GM23338 (cell line): ENCODE results near the gene NTMT1. TPM values are rescaled to one million over a fixed set of nuclear protein-coding genes. Genes with fewer than 3 reads are reported as not detected.
A peak's percentile ranks its signal among the peaks of the same experiment; 100 is the strongest.

Experiments used
- ATAC-seq: fragments of 200-7000 bp; cut with Tn5 transposase; 3 replicates; pipeline ENCODE4 v1.9.1; 2020
- DNase-seq: peaks from one replicate; pipeline ENCODE4 v3.0.0-alpha.2; 2015; ENCODE audit warnings: low spot score
- H2AFZ ChIP-seq: fragments of 200-600 bp; sonication (generic); 2 replicates; pipeline ENCODE4 v1.8.0; 2016; ENCODE audit warnings: antibody characterized with exemption, mild to moderate bottlenecking, moderate library complexity
- H3F3A ChIP-seq: fragments of 200-600 bp; sonication (generic); replicated peaks from 2 replicates; pipeline ENCODE4 v1.8.0; 2017; ENCODE audit warnings: antibody characterized with exemption, mixed run types, low read depth
- H3K27ac ChIP-seq: fragments of 200-600 bp; sonication (generic); 2 replicates; pipeline ENCODE4 v1.6.1; 2016; ENCODE audit warnings: low read depth
- H3K27me3 ChIP-seq: fragments of 200-600 bp; sonication (generic); 2 replicates; pipeline ENCODE4 v1.8.0; 2016; ENCODE audit warnings: mild to moderate bottlenecking, mixed run types, moderate library complexity; ENCODE audit not compliant: insufficient read depth
- H3K36me3 ChIP-seq: fragments of 200-600 bp; sonication (generic); 2 replicates; pipeline ENCODE4 v1.8.0; 2016; ENCODE audit warnings: mild to moderate bottlenecking; ENCODE audit not compliant: insufficient read depth
- H3K4me1 ChIP-seq: fragments of 200-600 bp; sonication (generic); 2 replicates; pipeline ENCODE4 v1.8.0; 2016; ENCODE audit warnings: mild to moderate bottlenecking, moderate library complexity; ENCODE audit not compliant: insufficient read depth
- H3K4me2 ChIP-seq: fragments of 200-600 bp; sonication (generic); 2 replicates; pipeline ENCODE4 v1.7.1; 2017; ENCODE audit warnings: mixed run types
- H3K4me3 ChIP-seq: fragments of 200-600 bp; sonication (generic); 2 replicates; pipeline ENCODE4 v1.6.1; 2016; ENCODE audit warnings: mixed run types
- H3K79me2 ChIP-seq: fragments of 200-600 bp; sonication (generic); replicated peaks from 2 replicates; pipeline ENCODE4 v1.8.0; 2017; ENCODE audit warnings: mild to moderate bottlenecking; ENCODE audit not compliant: insufficient read depth
- H3K9me2 ChIP-seq: fragments of 200-600 bp; sonication (generic); 2 replicates; pipeline ENCODE4 v1.8.0; 2017; ENCODE audit not compliant: insufficient read depth
- H4K20me1 ChIP-seq: fragments of 200-600 bp; sonication (generic); replicated peaks from 2 replicates; pipeline ENCODE4 v1.8.0; 2017; ENCODE audit warnings: mild to moderate bottlenecking; ENCODE audit not compliant: insufficient read depth
- H3K27ac Mint-ChIP-seq: 2 replicates; pipeline ENCODE4 v1.8.0; 2020; ENCODE audit warnings: inconsistent platforms, mild to moderate bottlenecking, moderate library complexity, mixed read lengths
- H3K27me3 Mint-ChIP-seq: 3 replicates; pipeline ENCODE4 v1.8.0; 2022; ENCODE audit warnings: low read depth, mild to moderate bottlenecking, moderate library complexity, mixed read lengths, inconsistent platforms; ENCODE audit not compliant: insufficient read depth, poor library complexity
- H3K36me3 Mint-ChIP-seq: 3 replicates; pipeline ENCODE4 v1.8.0; 2021; ENCODE audit warnings: low read depth, mild to moderate bottlenecking, inconsistent platforms, moderate library complexity, mixed read lengths
- H3K4me1 Mint-ChIP-seq: 3 replicates; pipeline ENCODE4 v1.8.0; 2020; ENCODE audit warnings: mild to moderate bottlenecking, inconsistent platforms, mixed read lengths
- H3K4me3 Mint-ChIP-seq: 3 replicates; pipeline ENCODE4 v1.8.0; 2021; ENCODE audit warnings: moderate library complexity, mild to moderate bottlenecking, inconsistent platforms, mixed read lengths
- H3K9me3 Mint-ChIP-seq: 3 replicates; pipeline ENCODE4 v1.8.0; 2020; ENCODE audit warnings: moderate library complexity, mild to moderate bottlenecking, inconsistent platforms, mixed read lengths
- EZH2 ChIP-seq: fragments of 200-600 bp; sonication (generic); IDR thresholded peaks from one replicate; pipeline ENCODE4 v1.8.0; 2017; ENCODE audit warnings: antibody characterized with exemption, mild to moderate bottlenecking, low read depth; ENCODE audit not compliant: unreplicated experiment
- EZH2phosphoT487 ChIP-seq: fragments of 200-600 bp; sonication (generic); IDR thresholded peaks from one replicate; pipeline ENCODE4 v1.8.1; 2018; ENCODE audit warnings: antibody characterized with exemption; ENCODE audit not compliant: unreplicated experiment
- POLR2AphosphoS5 ChIP-seq: IDR thresholded peaks from 2 replicates; pipeline ENCODE4 v1.6.1; 2016; ENCODE audit warnings: antibody characterized with exemption, low read depth
- STAT1 ChIP-seq: IDR thresholded peaks from one replicate; pipeline ENCODE4 v1.6.1; 2016; ENCODE audit warnings: antibody characterized with exemption; ENCODE audit not compliant: unreplicated experiment
- ZNF462 ChIP-seq: fragments of 250-450 bp; sonication (Bioruptor Pico); IDR thresholded peaks from 2 replicates; pipeline ENCODE4 v1.5.0; 2020; ENCODE audit warnings: mild to moderate bottlenecking, moderate library complexity
- polyA plus RNA-seq: library from polyadenylated mRNA; unstranded; fragments of >200 nt; fragmentation: Nextera tagmentation; extraction: Ambion mirVana; gene quantifications from 2 replicates; pipeline ENCODE4 v1.2.1, GENCODE V29; 2016
- total RNA-seq: library from RNA; depleted of rRNA; stranded (reverse); fragments of >200 nt; shearing (Covaris generic); gene quantifications from 2 replicates; pipeline ENCODE4 v1.2.3, GENCODE V29; 2014

NTMT1 gene
- total and polyA plus RNA-seq, 2 experiments from 2014 or later: 59.4 to 108 TPM

- H3K36me3 ChIP-seq: no peaks in the 10 kb centered on the region
- no peak overlapping the region for H3K27ac ChIP-seq
- DNase-seq (peak; percentile 48), ATAC-seq (peak; percentile 56)
- Mint-ChIP-seq H3K27me3 (peaks cover 37% of the 10 kb centered on the region), H3K27ac (no peak overlapping the region), H3K4me1 (peaks cover 13% of the 10 kb centered on the region), H3K4me3 (peak overlapping the region; percentile 71), H3K9me3 (no peaks in the 10 kb centered on the region), H3K36me3 (no peaks in the 10 kb centered on the region)
- H3K9me2 ChIP-seq: no peaks in the 10 kb centered on the region
- H3F3A ChIP-seq: no peaks in the 10 kb centered on the region
- peak overlapping the region; percentile 96 for H2AFZ ChIP-seq
- H3K4me3 ChIP-seq: peak overlapping the region; percentile 72
- no peaks in the 10 kb centered on the region for H3K79me2 ChIP-seq
- TF ChIP-seq STAT1 (no peak), EZH2 (peak; percentile 59)
- peaks cover 12% of the 10 kb centered on the region for H3K4me1 ChIP-seq
- no peaks in the 10 kb centered on the region for H4K20me1 ChIP-seq
- peak overlapping the region; percentile 90 for H3K4me2 ChIP-seq
- H3K27me3 ChIP-seq: peaks cover 24% of the 10 kb centered on the region
Measured at GRCh38 chr9:129664746-129665388, 38.9 kb downstream of the NTMT1 start.

GRCh38 chr9:129665389-129665775, 39.4 kb downstream of the NTMT1 start, which contains the start of gene PRRX2:
Gene PRRX2 (plus strand): TSS chr9:129665647. CDS start chr9:129665868, 221 bp downstream.
- Histone ChIP-seq H3F3A (no peaks in the 10 kb centered on the region), H3K36me3 (no peaks in the 10 kb centered on the region), H3K4me3 (peak within 1 kb of the TSS; percentile 72), H2AFZ (peak within 1 kb of the TSS; percentile 96), H3K79me2 (no peaks in the 10 kb centered on the region), H3K4me2 (peak within 1 kb of the TSS; percentile 90), H3K27me3 (peaks cover 24% of the 10 kb centered on the region), H3K27ac (no peak within 1 kb of the TSS), H4K20me1 (no peaks in the 10 kb centered on the region), H3K4me1 (peaks cover 14% of the 10 kb centered on the region), H3K9me2 (no peaks in the 10 kb centered on the region)
- no peak within 1 kb of the TSS for H3K27ac Mint-ChIP-seq
- peak; percentile 52 for ATAC-seq
- TF ChIP-seq POLR2AphosphoS5 (no peak), EZH2 (peak; percentile 43)
- H3K4me3 Mint-ChIP-seq: peak within 1 kb of the TSS; percentile 75
- peak; percentile 80 for DNase-seq
- no peaks in the 10 kb centered on the region for H3K36me3 Mint-ChIP-seq
- H3K4me1 Mint-ChIP-seq: peaks cover 16% of the 10 kb centered on the region
- no peaks in the 10 kb centered on the region for H3K9me3 Mint-ChIP-seq
- H3K27me3 Mint-ChIP-seq: peaks cover 37% of the 10 kb centered on the region

GRCh38 chr9:129665814-129666520, 40.0 kb downstream of the NTMT1 start:
- H3K9me3 Mint-ChIP-seq: no peaks in the 10 kb centered on the region
- peak; percentile 5 for ATAC-seq
- TF ChIP-seq ZNF462 (CRISPR knock-in tag) (no peak), EZH2phosphoT487 (no peak), POLR2AphosphoS5 (no peak), EZH2 (no peak)

More at GRCh38 chr9:129665814-129666520, 40.0 kb downstream of the NTMT1 start:
- Mint-ChIP-seq H3K27me3 (peaks cover 38% of the 10 kb centered on the region), H3K36me3 (no peaks in the 10 kb centered on the region), H3K4me1 (peaks cover 18% of the 10 kb centered on the region), H3K27ac (no peak overlapping the region), H3K4me3 (peak overlapping the region; percentile 75)
- Histone ChIP-seq H3K79me2 (no peaks in the 10 kb centered on the region), H3K9me2 (no peaks in the 10 kb centered on the region), H3K4me1 (peaks cover 14% of the 10 kb centered on the region), H3K4me3 (peak overlapping the region; percentile 72), H3F3A (no peaks in the 10 kb centered on the region), H3K27ac (no peak overlapping the region), H4K20me1 (no peaks in the 10 kb centered on the region), H3K4me2 (peak overlapping the region; percentile 90), H3K36me3 (no peaks in the 10 kb centered on the region), H2AFZ (no peak overlapping the region), H3K27me3 (peaks cover 24% of the 10 kb centered on the region)
- peak; percentile 66 for DNase-seq
